Subcutaneous abdominal adipose tissue (tissue), 5 donors: ENCODE results near the gene HMGCL.
"Not testable (repeated sequence)": the region's sequence is repeated elsewhere in the genome, so short reads cannot be mapped to it uniquely, and the experiment has no call there.

Experiments
- H3K27ac ChIP-seq: one replicate; pipeline ENCODE4 v1.7.0; 2013; ENCODE audit warnings: low read depth, mild to moderate bottlenecking, inconsistent platforms, low read length, moderate library complexity
- H3K27me3 ChIP-seq, 5 donors: one replicate each; pipeline ENCODE4 v1.7.0; 2013; ENCODE audit warnings: low read length in 5 of 5, inconsistent platforms in 1 of 5; ENCODE audit not compliant: control insufficient read depth in 5 of 5, insufficient read depth in 4 of 5
- H3K36me3 ChIP-seq, 5 donors: one replicate each; pipeline ENCODE4 v1.7.0; 2013; ENCODE audit warnings: low read length in 5 of 5; ENCODE audit not compliant: control insufficient read depth in 5 of 5, insufficient read depth in 5 of 5
- H3K4me1 ChIP-seq, 5 donors: one replicate each; pipeline ENCODE4 v1.7.0; 2013; ENCODE audit warnings: low read length in 5 of 5, mild to moderate bottlenecking in 3 of 5, moderate library complexity in 1 of 5; ENCODE audit not compliant: control insufficient read depth in 5 of 5, insufficient read depth in 5 of 5
- H3K4me3 ChIP-seq, 5 donors: one replicate each; pipeline ENCODE4 v1.7.0; 2013; ENCODE audit warnings: low read length in 5 of 5, low read depth in 1 of 5
- H3K9ac ChIP-seq, 5 donors: one replicate each; pipeline ENCODE4 v1.7.0; 2013; ENCODE audit warnings: low read length in 5 of 5, mild to moderate bottlenecking in 4 of 5, moderate library complexity in 3 of 5
- H3K9me3 ChIP-seq, 5 donors: one replicate each; pipeline ENCODE4 v1.7.0; 2013; ENCODE audit warnings: low read length in 5 of 5; ENCODE audit not compliant: control insufficient read depth in 5 of 5
- donor health status: healthy.
- donor health status: healthy.
- donor health status: healthy.
- donor health status: healthy.
- donor health status: healthy.

Gene HMGCL

DNA sequence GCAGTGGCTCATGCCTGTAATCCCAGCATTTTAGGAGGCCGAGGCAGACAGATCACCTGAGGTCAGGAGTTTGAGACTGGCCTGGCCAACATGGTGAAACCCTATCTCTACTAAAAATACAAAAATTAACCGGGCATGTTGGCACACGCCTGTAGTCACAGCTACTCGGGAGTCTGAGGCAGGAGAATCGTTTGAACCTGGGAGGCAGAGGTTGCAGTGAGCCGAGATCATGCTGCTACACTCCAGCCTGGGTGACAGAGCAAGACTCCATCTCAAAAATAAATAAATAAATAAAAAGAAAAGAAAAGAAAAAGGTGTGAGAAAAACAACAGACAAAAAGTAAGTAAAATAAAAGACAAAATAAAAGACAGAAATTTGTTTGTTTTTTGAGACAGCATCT, 8.9 kb upstream of the HMGCL start:
- H3K4me3 ChIP-seq, H3K27ac ChIP-seq, H3K9me3 ChIP-seq, H3K27me3 ChIP-seq, H3K9ac ChIP-seq, H3K36me3 ChIP-seq: not testable (repeated sequence)
- H3K4me1 ChIP-seq: peaks cover 3 to 12% (median 10%) of the 10 kb centered on the region in 5 donors

GRCh38 chr1:23827717-23828116, 2.5 kb upstream of the HMGCL start:
- no peak overlapping the region for H3K9ac ChIP-seq
- no peak overlapping the region for H3K4me3 ChIP-seq
- H3K27ac ChIP-seq: no peak overlapping the region
- no peaks in the 10 kb centered on the region for H3K27me3 ChIP-seq
- peaks cover 6 to 17% (median 13%) of the 10 kb centered on the region in 5 donors for H3K4me1 ChIP-seq
- H3K36me3 ChIP-seq: no peaks in the 10 kb centered on the region
- H3K9me3 ChIP-seq: no peaks in the 10 kb centered on the region

DNA sequence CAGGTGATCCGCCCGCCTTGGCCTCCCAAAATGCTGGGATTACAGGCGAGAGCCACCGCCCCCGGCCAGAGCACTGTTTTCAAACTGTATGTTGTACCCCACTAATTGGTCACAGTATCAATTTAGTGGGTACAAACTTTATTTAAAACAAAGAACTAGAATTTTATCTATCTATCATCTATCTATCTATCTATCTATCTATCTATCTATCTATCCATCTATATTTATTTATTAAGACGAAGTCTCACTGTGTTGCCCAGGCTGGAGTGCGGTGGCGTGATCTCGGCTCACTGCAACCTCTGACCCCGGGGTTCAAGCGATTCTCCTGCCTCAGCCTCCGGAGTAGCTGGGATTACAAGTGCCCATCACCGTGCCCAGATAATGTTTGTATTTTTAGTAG, 1.4 kb upstream of the HMGCL start:
- H3K36me3 ChIP-seq, H3K9ac ChIP-seq, H3K27me3 ChIP-seq, H3K9me3 ChIP-seq, H3K4me3 ChIP-seq, H3K27ac ChIP-seq: not testable (repeated sequence)
- peaks cover 6 to 17% (median 13%) of the 10 kb centered on the region in 5 donors for H3K4me1 ChIP-seq

DNA sequence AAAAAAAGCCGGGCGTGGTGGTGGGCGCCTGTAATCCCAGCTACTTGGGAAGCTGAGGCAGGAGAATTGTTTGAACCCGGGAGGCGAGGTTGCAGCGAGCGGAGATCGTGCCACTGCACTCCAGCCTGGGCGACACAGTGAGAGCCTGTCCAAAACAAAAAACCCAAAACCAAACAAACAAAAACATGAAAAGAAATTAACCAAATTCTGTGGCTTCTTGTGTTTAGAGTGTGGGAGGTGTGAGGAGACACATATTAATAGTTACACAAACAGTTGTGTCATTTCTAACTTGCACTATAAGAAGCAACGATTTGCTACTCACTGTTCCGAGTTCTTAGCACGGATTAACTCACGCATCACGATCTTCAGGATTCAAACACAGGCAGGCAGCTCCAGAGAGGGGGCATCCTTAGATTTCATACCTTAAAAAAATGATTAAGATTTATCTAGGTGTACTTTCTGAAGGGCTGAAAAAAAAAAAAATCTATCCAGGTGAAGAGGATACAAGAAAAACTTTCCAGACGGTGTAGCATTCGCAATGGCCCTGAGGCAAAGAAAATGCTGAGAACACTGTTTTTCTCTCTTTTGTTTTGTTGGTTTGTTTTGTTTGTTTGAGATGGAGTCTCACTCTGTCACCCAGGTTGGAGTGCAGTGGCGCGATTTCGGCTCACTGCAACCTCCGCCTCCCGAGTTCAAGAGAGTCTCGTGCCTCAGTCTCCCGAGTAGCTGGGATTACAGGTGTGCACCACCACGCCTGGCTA, 713 bp upstream of the HMGCL start:
- Histone ChIP-seq H3K9ac (peak overlapping the region in 4 of 5 donors; percentile 28 to 100 (median 99)), H3K4me3 (peak overlapping the region; percentile 74 to 100 (median 98)), H3K9me3 (no peaks in the 10 kb centered on the region), H3K27ac (peak overlapping the region; percentile 92), H3K36me3 (no peaks in the 10 kb centered on the region), H3K27me3 (no peaks in the 10 kb centered on the region), H3K4me1 (peaks cover 6 to 17% (median 13%) of the 10 kb centered on the region in 5 donors)

DNA sequence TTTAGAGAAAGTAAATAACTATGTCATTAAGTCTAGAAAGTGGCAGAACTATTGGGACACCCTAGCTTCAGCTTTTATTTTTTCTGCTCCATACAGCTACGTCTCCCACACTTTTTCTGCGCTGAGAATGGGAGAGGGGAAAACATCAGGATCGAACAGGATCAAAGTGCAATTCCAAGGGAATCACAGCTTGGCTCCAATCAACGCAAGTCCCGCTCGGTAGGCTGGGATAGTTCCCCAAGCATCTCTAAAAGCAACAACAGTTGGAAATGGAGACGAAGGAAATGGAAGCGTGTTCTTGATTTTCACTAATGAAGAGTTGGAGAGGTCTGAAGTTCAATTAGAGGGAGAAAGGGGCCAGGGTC, 536 bp downstream of the HMGCL start:
- Histone ChIP-seq H3K27me3 (no peaks in the 10 kb centered on the region), H3K36me3 (peaks cover 0 to 3% (median 2%) of the 10 kb centered on the region in 5 donors), H3K4me3 (peak overlapping the region; percentile 95 to 100 (median 98)), H3K4me1 (peaks cover 6 to 17% (median 13%) of the 10 kb centered on the region in 5 donors), H3K27ac (peak overlapping the region; percentile 92), H3K9me3 (no peaks in the 10 kb centered on the region), H3K9ac (peak overlapping the region; percentile 98 to 100 (median 99))

GRCh38 chr1:23823767-23824166, 1.5 kb downstream of the HMGCL start:
- Histone ChIP-seq H3K27me3 (no peaks in the 10 kb centered on the region), H3K4me1 (peaks cover 6 to 17% (median 13%) of the 10 kb centered on the region in 5 donors), H3K9me3 (no peaks in the 10 kb centered on the region), H3K36me3 (peaks cover 0 to 9% (median 5%) of the 10 kb centered on the region in 5 donors), H3K4me3 (peak overlapping the region in 1 of 5 donors; percentile 98), H3K27ac (no peak overlapping the region), H3K9ac (peak overlapping the region in 1 of 5 donors; percentile 2)

DNA sequence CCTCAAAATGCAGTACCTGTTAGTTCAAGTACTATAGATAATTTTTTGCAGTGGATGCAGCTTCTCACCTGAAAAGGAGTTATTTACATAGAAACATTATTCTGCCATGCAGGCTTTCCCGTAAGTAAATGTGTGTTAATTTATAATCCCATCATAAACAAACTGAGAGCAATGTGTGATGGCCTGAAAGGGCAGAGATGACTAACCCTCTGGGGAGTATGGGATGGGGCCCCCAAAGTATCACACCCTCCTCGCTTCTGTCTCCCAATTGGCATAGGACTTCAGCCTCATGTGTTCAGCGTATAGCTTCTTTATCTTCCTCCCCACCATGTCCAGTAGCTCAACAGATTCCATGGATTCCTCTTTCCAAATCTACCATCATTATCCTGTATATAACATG, 7.6 kb downstream of the HMGCL start:
- H3K27me3 ChIP-seq: no peaks in the 10 kb centered on the region
- no peak overlapping the region for H3K27ac ChIP-seq
- H3K4me3 ChIP-seq: no peak overlapping the region
- peaks cover 12 to 62% (median 50%) of the 10 kb centered on the region in 5 donors for H3K36me3 ChIP-seq
- no peaks in the 10 kb centered on the region for H3K9me3 ChIP-seq
- H3K4me1 ChIP-seq: no peaks in the 10 kb centered on the region
- H3K9ac ChIP-seq: no peak overlapping the region

DNA sequence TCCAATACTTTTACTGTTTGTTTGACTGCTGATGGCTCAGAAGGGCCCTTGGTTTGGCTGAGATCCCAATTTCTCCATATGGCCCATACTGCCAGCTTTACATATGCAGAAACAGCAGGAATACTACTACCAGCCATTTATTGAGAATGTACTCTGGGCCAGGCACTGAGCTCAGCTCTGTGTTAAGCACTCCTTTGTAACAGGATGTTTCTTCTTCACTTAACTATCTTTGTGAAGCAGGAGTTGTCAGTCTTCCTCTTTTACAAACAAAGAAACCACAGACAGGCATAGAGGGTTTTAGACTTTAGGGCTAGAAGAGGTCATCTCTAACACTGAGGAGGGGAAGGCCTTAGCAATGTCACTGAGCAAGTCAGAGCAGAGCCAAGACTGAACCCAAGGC, 8.3 kb downstream of the HMGCL start:
- H3K27me3 ChIP-seq: no peaks in the 10 kb centered on the region
- peaks cover 12 to 69% (median 58%) of the 10 kb centered on the region in 5 donors for H3K36me3 ChIP-seq
- no peaks in the 10 kb centered on the region for H3K4me1 ChIP-seq
- H3K4me3 ChIP-seq: no peak overlapping the region
- no peaks in the 10 kb centered on the region for H3K9me3 ChIP-seq
- no peak overlapping the region for H3K27ac ChIP-seq
- no peak overlapping the region for H3K9ac ChIP-seq

- Histone ChIP-seq H3K36me3 (peaks cover 12 to 74% (median 60%) of the 10 kb centered on the region in 5 donors), H3K27ac (no peak overlapping the region), H3K9ac (no peak overlapping the region), H3K4me3 (no peak overlapping the region), H3K4me1 (no peaks in the 10 kb centered on the region), H3K9me3 (no peaks in the 10 kb centered on the region), H3K27me3 (no peaks in the 10 kb centered on the region)
Observed at GRCh38 chr1:23816361-23816760, 8.9 kb downstream of the HMGCL start.

DNA sequence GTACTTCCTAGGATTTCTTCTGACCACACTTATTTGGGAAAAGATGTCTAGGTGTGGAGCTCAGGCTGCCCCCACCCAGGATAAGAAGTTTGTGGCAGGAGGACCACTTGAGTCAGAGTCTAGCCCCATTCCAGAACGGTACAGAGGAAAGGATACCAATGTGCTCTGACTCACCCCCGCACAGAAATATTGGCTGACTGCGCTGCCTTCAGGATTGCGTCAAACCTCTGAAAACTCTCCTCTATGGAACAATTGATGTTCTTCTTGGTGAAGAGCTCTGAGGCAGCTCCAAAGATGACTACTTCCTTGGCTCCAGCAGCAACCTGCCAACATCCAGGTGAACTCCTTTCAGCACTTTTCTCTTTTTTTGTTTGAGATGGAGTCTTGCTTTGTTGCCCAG, 11.2 kb downstream of the HMGCL start:
- Histone ChIP-seq H3K4me1 (peaks cover 0 to 12% (median 0%) of the 10 kb centered on the region in 5 donors), H3K36me3 (peaks cover 12 to 76% (median 55%) of the 10 kb centered on the region in 5 donors), H3K9me3 (no peaks in the 10 kb centered on the region), H3K9ac (no peak overlapping the region), H3K27me3 (no peaks in the 10 kb centered on the region), H3K27ac (no peak overlapping the region), H3K4me3 (no peak overlapping the region)
